GOT3 (cell line): ENCODE measurements around the gene ABAT.
"Not testable (repeated sequence)": the region's sequence is repeated elsewhere in the genome, so short reads cannot be mapped to it uniquely, and the experiment has no call there.

Source experiments
- DNase-seq: peaks from one replicate; lab custom pipeline; 2025; ENCODE audit warnings: mixed read lengths; lab: John Stamatoyannopoulos, UW

Gene ABAT

DNA sequence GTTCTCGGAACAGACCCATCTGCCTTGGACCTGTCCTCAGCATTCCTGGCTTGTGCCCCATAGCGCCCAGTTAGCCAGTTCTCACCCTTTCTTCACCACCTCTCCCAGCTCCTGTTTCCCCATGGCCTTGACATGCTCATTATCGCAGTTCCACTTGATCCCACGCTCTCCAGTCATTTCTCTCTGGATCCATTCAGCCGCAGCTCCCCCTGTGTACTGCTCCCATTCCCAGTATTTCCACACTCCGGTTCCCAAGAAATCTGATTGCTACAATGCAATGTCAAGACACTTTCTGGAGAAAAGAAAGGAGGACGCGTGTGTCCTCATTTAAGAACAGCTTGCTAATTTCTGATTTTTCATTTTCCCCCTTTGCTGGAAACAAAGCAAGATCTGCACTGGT, 67.7 kb downstream of the ABAT start:
- no peak for DNase-seq

DNA sequence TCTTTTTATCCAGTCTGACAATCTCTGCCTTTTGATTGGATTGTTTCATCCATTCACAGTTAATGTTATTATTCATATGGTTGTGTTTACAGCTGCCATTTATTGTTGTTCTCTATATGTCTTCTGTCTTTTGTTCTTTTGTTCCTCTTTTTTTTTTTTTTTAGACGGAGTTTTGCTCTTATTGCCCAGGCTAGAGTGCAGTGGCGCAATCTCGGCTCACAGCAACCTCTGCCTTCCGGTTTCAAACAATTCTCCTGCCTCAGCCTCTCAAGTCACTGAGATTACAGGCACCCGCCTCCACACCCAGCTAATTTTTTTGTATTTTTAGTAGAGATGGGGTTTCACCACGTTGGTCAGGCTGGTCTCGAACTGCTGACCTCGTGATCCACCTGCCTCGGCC, 74.5 kb downstream of the ABAT start:
- DNase-seq = not testable (repeated sequence)

DNA sequence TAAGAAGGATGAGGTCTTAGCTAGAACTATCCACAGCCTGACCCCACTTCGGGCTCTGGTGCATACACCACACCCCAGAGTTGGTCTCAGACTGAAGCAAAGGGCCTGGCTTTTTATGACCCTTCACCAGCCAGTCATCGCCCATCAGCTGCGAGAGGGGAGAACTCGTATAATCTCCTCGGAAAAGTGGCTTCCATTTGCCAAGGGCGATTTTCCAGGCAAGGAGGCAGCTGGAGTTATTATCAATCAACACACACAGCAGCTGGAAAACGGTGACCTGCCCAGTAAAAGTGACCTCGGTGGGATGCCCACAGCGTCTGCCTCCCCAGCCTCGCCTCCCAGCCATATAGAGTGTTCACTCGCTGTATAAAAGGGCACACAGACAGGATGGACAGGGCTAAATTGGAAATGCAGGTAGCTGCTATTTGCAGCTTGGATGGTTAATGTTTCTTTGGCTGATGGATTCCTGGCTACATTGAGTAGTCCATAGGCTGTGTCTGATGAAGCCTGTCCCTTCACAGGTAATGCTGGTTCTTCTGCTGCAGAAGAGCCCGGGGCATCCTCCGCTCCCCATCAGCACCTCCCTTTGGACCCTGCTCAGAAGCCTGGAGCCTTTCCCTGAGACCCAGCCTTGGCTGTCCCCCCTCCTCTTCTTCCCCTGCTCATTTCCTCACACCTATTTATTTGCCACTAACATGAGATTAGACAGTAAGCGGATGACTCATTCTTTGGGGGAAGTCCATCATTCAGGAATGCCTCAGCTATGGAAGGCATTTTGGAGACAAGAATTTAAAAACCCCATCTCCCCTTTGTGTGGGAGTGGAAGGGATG, 77.3 kb downstream of the ABAT start:
- no peak for DNase-seq

DNA sequence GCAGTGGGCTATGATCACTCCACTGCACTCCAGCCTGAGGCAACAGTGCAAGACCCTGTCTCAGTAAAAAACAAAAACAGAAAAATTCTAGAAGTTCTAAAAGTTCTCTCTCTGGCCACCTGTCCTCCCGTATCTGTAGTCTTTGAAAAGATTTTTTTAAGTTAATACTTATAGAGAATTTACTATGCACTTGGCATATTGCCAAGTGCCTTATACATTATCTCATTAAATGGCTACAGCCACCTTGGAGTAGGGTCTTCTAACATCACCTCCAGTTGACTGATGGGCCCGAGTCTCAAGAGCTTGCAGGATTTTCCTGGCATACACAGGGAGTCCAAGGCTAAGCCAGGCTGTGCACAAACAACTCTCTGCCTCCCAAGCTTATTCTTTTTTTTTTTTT, 78.3 kb downstream of the ABAT start:
- DNase-seq = no peak

DNA sequence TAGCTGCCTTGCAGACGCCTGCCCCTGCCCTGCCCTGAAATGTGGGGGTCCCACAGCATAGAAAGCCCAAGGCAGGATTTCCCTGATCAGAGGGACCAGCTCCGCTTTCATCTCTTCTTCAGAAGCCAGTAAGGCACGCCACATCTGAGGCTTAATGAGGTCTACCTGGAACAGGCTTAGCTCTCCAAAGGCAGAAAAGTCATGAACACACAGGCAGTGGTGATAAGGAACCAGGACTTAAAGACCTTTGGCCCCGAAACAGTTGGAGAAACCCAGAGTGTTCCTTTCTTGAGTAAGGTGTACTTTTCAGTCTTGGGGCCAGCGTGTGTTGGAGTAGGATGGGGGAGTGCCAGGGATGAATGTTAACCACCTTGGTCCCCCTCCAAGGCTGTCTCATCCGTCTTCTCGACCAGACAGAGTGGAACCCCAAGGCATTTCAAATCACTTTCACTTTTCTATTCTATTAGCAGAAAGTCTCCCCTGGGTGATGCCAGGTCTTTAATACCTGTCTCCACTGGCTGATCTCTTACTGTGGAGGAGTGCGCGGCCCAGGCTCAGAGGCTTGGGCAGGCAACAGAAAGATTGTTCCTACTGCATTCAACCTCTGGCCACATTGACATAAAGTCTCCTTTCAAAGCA, 79.1 kb downstream of the ABAT start:
- DNase-seq = no peak

DNA sequence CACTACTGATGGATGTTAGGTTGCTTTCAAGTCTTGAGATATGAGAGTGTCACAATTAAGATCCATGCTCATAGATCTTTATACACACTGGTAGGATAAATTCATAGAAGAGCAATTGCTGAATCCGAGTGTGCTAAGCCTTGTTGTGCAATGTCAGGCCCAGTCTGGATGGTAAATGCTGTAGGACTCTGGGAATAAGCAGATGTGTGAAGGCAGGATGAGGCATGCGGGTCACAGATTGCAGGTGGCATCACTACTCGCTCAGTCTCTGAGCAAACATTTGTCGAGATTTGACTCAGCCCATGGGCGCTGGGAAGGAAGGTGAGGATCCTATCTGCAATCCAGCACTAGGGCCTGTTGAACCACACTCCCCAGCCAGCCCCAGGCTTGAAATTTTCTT, 82.3 kb downstream of the ABAT start:
- DNase-seq = no peak

DNA sequence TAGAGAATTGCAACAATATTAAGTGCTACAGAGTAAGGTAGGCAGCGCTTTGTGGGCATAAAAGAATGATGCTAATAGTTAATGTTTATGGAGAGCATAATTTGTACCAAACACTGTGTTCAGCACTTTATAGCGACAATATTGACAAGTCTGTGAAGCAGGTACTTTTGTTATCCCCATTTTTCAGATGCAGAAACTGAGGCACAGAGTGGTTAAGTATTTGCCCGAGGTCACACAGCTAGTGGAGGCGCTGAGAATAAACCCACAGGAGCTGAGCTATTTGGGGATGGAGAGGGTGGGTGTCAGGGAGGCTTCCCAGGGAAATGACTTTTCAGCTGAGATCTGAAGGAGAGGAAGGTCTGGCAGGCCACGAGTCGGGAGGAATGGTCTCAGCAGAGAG, 83.6 kb downstream of the ABAT start:
- no peak for DNase-seq

DNA sequence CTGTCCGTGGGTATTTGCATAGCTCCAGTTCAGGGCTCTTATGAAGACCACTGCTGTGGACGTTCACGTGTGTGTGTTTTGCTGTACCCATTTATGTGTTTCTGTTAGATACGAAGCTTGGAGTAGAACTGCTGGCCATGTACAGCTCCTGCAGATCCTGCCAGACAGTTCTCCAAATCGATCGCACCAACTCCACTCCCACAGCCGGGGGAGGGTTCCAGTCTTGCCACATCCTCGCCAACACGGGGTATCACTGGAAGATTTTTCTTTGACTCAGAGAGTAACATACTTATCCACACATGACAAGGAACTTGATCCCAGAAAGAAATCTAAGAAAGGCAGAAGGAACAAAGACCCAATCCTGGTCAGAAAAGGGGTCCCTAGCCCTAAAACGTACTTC, 85.6 kb downstream of the ABAT start:
- DNase-seq = no peak

DNA sequence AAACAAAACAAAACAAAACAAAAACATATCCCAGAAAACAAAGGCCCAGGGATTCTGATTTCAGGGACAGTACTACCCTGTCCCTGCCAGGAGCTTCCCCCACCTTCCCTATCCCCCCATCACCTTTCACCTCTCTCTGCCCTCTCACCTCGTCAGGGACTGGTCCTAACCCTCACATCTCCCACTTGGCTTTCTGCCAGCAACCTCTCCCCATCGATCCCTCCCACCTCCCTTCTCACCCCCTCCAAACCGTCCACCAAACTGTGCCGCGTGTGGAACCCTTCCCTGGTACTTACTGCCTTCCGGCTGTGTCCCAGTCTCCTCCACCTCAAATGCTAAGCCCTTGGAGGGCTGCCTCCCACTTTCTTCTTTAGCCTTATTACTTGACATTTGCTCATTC, 86.7 kb downstream of the ABAT start:
- DNase-seq = no peak

DNA sequence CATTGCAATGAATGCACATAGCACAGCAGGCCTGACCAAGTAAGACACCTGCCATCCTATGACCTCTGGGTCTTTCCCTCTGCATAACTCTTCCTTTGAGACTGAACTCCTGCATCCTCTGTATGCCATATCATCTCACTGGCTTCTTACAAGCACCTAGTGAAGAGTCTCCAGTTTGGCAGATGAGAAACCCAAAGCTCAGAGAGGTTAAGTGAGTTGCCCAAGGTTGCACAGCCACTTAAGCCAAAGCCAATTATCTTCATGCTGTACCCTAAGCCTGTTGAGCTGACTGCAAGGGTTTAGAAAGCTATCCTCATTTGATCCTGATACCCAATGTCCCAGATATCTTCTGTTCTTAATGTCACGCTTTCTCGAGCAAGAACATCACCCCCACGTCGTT, 87.8 kb downstream of the ABAT start:
- DNase-seq = no peak

DNA sequence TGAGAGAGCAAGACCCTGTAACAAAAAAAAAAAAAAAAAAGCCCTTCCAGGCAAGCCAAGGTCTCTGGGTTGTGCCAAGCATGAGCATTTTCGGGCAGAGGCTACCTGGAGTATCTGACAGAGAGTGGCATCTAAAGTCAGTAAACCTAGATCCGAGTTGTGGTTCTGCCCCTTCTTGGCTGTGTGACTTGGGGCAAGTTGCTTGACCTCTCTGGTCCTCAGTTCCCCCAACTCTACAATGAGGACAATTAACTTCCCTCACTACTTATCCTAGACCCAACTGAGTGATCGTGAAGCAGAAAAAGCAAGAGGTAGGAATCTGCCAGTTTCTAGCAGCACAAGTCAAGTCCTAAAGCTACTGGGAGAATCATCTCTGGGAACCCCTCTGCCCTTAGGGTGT, 88.7 kb downstream of the ABAT start:
- no peak for DNase-seq

DNA sequence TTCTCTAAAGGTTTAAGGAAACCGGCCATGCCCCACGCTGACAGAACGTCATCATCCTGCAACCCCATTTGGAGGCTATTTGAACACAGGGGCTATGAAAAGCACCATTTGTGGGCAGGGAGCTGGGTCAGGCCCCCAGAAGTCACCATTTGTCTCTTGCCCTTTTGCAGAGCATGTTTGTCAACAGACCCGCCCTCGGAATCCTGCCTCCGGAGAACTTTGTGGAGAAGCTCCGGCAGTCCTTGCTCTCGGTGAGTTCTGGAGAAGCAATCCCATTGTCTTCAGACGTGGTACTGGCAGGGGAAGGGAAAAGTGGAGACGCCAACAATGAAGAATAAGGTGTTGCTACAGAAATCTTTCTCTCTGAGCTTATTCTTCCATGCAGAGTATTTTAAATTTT, 89.5 kb downstream of the ABAT start:
- DNase-seq = no peak

DNA sequence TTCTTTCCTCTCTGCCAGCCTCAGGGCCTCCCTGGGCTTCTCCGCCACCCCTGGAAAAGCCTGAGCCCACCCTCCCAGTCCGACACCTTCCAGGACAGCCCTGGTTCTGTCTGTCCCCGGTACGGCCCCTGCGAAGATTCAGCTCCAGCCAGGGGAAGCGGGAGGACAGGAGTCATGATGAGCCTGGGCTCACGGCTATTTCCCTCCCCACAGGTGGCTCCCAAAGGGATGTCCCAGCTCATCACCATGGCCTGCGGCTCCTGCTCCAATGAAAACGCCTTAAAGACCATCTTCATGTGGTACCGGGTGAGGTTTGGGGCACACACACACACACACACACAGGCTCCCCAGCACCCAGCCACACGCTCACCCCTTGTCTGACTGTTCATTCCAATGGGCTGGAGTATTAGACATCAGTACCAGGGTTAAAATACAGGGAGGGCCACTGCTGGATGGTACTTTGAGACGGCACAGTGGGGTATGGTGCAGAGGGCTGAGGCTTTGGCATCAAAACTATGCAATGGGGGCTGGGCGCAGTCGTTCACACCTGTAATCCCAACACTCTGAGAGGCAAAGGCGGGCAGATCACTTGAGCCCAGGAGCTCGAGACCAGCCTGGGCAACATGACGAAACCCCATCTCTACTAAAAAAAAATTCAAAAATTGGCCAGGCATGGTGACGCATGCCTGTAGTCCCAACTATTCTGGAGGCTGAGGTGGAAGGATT, 90.3 kb downstream of the ABAT start:
- DNase-seq = no peak

DNA sequence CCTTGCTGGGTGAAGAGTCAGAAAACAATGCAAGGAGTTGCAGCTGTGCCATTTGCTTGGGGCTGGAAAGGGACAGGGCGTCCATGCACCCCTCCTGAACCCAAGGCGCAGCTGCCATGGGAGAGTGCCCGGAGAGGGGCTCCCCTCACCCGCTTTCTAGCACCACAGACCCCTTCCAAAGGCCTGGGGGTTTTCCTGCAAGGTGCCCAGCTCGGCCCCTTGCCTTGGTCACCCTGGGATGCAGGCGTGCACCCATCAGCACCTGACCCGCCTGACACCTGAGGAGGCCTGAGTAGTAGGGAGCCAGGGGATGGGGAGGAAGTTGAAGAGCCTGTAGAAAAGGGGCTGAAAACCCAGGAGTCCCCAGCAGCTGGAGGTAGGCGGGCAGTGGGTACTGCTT, 92.8 kb downstream of the ABAT start:
- DNase-seq = no peak

DNA sequence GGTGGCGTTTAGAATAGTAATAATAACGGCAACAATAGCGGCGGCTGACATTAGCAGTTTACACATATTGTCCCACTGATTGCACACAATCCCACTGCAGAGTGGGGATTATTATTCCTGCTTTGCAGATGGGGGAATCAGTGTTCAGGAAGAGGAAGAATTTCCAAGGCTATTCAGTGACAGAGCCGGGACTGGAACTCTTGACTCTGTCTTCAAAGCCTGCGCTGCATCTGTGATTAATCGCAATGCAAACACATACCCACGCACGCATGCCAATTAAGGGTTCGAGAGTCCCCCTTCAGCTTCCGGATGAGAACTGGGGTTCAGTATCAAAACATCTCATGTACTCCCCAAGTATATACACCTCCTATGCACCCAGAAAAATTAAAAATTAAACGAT, 93.9 kb downstream of the ABAT start:
- DNase-seq = no peak

DNA sequence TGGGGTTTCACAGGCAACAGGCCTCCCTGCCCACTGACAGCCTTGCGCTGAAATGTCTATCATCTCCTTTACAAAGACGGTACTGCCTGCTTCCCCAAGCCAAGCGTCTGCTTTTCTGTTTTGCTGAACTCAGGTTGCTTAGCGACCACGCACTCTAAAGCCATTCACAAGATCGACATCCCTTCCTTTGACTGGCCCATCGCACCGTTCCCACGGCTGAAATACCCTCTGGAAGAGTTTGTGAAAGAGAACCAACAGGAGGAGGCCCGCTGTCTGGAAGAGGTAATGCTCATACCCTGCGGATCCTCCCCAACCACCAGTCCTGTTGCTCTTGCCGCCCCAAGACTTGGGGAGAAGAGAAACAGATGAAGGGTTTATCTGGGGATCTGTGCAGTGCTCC, 94.3 kb downstream of the ABAT start:
- DNase-seq = no peak

DNA sequence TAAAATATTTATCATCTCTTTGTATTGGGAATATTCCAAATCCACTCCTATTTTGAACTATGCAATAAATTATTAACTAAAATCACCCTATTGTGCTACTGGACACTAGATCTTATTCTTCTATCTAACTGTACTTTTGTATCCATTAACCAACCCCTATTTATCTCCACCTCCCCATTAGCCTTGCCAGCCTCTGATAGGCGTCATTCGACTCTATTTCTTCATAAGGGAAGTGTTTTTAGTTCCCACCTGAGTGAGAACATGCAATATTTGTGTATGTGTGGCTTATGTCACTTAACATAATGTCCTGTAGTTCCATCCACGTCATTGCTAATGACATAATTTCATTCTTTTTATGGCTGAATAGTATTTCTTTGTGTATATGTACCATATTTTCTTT, 99.1 kb downstream of the ABAT start:
- no peak for DNase-seq

DNA sequence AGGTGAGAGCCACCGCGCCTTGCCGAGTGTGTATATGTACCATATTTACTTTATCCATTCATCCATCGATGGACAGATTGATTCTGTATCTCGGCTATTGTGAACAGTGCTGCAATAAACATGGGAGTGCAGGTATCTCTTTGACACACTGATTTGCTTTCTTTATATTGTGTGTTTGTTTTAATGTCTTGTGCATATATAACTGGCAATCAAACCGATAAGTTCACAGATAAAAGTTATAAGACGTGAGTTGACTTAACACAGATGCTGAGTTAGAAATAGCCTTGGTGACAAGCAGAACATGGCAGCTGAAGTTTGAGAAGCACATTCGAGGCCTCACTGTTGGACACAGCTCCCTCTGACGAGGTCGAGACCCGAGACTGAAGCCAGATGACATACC, 99.8 kb downstream of the ABAT start:
- no peak for DNase-seq

DNA sequence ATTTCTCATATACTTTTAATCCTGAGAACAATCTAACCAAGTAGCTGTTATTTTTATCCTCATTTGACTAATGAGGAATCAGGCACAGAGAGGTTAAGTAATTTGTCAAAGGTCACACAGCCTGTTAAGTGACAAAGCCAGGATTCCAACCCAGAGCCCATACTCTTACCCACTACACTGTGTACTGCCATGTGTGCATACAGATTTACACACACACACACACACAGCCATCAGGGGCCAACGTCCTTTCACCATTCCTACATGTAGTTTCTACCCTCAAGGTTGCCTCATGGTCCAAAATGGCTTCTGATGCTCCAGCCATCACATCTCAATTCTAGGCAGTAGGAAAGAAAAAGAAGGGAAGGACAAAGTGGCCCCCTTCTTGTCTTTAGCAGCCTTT, 100.9 kb downstream of the ABAT start:
- DNase-seq = no peak

DNA sequence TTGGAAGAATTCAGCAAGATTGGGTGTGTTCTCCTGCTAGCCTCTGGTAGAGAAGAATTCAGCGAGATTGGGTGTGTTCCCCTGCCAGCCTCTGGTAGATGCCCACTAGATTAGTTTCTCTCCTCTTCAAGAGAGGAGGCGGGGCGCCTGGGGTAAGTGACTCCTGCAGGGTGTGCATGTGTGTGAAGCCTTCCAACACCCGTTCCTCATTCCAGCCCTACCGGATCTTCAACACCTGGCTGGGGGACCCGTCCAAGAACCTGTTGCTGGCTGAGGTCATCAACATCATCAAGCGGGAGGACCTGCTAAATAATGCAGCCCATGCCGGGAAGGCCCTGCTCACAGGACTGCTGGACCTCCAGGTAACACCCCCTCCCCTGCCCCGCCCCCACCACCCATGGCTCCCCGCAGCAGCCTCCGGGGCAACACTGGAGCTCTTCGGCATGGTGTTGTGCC, 101.7 kb downstream of the ABAT start:
- no peak for DNase-seq

DNA sequence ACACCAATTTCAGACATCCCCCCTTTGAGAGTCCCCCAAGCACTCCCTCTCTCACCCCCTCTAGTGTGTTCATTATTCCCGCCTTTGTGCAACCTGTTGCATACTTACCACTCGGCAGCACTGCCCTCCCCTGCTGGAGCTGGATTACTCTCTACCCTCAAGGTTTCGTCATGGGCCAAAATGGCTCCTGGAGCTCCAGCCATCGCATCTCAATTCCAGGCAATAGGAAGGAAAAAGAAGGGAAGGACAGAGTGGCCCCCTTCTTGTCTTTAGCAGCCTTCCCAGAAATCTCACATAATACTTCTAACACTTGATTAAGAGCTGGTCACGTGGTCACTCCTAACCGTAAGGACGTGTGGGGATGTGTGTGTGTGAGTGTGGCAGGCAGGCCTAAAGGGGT, 102.8 kb downstream of the ABAT start:
- no peak for DNase-seq

DNA sequence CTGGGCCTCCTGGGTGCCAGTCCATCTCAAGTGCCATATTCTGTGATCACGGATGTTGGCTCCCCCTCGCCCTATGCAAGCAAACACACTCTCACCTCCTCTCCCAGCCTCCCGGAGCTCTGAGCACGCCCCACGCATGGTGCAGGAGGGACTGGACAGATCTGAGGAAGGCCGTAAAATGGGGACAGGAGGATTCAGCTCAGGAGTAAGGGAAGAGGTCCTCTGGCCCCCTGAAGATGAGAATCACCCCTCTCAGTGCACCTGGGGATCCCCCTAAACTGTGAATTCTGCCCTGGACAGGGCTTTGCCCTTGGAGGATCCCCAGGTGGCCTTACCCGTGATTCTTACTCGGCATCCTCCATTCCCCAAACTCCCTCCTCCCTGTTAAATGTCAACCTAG, 107.4 kb downstream of the ABAT start:
- no peak for DNase-seq

DNA sequence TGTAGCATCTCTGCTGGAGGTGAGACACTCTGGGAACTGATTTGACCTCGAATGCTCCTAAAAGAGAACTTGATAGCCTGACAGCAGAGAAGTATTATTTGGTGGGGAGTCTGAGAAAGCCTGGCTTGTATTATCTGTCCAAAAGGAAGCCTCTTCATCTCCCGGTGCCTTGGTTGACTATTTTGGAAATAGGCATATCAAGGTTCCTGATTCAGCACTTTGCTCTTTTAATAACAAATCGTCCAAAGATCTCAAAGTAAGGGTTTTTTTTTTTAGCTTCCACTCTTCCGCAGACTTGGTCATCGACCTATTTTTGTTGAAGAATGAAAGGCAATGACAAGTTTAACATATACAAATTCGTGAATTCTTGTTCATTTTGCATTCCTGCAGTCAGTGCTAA, 108.3 kb downstream of the ABAT start:
- no peak for DNase-seq
